ENCODE data around the gene CUL1. TPM values are rescaled to one million over a fixed set of nuclear protein-coding genes. Genes with fewer than 3 reads are reported as not detected.
A peak's percentile ranks its signal among the peaks of the same experiment; 100 is the strongest.

CUL1 gene
- total RNA-seq, 1 donor = 61.7 TPM

GRCh38 chr7:148732862-148733261, 34.2 kb downstream of the CUL1 start:
- TF ChIP-seq, protein P1, sequence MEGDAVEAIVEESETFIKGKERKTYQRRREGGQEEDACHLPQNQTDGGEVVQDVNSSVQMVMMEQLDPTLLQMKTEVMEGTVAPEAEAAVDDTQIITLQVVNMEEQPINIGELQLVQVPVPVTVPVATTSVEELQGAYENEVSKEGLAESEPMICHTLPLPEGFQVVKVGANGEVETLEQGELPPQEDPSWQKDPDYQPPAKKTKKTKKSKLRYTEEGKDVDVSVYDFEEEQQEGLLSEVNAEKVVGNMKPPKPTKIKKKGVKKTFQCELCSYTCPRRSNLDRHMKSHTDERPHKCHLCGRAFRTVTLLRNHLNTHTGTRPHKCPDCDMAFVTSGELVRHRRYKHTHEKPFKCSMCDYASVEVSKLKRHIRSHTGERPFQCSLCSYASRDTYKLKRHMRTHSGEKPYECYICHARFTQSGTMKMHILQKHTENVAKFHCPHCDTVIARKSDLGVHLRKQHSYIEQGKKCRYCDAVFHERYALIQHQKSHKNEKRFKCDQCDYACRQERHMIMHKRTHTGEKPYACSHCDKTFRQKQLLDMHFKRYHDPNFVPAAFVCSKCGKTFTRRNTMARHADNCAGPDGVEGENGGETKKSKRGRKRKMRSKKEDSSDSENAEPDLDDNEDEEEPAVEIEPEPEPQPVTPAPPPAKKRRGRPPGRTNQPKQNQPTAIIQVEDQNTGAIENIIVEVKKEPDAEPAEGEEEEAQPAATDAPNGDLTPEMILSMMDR (IDR thresholded peaks at IDR 0.05; ENCODE audit: insufficient read depth, low read depth, low read length) = no peak
- DNase-seq (ENCODE audit: low read depth) = no peak
- H3K4me3 ChIP-seq (ENCODE audit: low read depth, low read length) = no peak overlapping the region

DNA sequence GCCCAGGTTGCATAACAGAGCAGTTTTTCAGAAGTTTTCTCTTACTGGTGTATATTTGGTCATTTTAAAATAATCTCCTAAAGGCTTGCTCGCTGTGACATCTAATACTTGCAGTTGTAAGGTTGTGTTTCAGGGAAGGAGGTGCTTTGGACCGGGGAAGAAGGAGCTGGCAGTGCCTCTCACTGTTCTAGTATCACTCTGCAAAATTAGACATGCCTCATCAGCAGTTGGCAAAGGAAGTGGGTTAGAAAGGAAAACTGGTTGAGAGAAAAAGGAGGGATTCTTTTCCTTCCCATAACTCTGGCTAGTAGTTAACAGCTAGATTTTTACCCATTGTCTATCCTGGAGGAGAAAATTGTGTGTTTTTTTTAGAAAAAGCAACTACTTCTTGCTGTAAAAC, 34.8 kb downstream of the CUL1 start:
- H3K4me3 ChIP-seq (ENCODE audit: low read depth, low read length) = no peak overlapping the region
- DNase-seq (ENCODE audit: low read depth) = no peak
- TF ChIP-seq, protein P1 (IDR thresholded peaks at IDR 0.05; ENCODE audit: insufficient read depth, low read depth, low read length) = no peak

DNA sequence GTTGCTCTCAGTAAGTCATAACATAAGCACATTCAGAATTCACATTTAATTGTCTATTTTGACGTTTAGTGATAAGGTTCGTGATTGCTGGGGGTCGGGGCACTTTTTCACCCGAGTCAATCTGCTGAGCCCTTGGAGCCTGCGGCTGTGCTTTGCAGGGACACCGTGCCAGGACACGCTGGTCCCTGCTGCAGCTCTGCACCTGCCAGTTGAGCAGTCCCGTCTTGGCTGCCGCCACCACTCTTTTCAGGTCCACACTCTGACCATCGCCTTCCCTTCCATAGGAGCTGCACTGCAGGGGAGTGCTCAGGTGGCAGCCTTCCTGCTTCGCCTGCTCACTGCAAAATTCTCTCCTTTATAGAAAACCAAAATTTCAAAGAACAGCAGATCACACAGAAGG, 36.4 kb downstream of the CUL1 start:
- no peak for DNase-seq (ENCODE audit: low read depth)
- TF ChIP-seq, protein P1 (IDR thresholded peaks at IDR 0.05; ENCODE audit: insufficient read depth, low read depth, low read length) = no peak
- no peak overlapping the region for H3K4me3 ChIP-seq (ENCODE audit: low read depth, low read length)

- no peak overlapping the region for H3K4me3 ChIP-seq (ENCODE audit: low read depth, low read length)
- no peak for DNase-seq (ENCODE audit: low read depth)
- TF ChIP-seq, protein P1 (IDR thresholded peaks at IDR 0.05; ENCODE audit: insufficient read depth, low read depth, low read length) = no peak
Observed at GRCh38 chr7:148735967-148736366, 37.3 kb downstream of the CUL1 start.

GRCh38 chr7:148738737-148739535, 40.2 kb downstream of the CUL1 start:
- TF ChIP-seq, protein P1 (IDR thresholded peaks at IDR 0.05; ENCODE audit: insufficient read depth, low read depth, low read length) = no peak
- DNase-seq (ENCODE audit: low read depth) = peak; percentile 70
- no peak overlapping the region for H3K4me3 ChIP-seq (ENCODE audit: low read depth, low read length)

GRCh38 chr7:148746135-148746534, 47.4 kb downstream of the CUL1 start:
- DNase-seq (ENCODE audit: low read depth) = no peak

More at GRCh38 chr7:148746135-148746534, 47.4 kb downstream of the CUL1 start:
- no peak overlapping the region for H3K4me3 ChIP-seq (ENCODE audit: low read depth, low read length)
- TF ChIP-seq, protein P1 (IDR thresholded peaks at IDR 0.05; ENCODE audit: insufficient read depth, low read depth, low read length) = no peak

All from fibroblast of villous mesenchyme (primary cell).